ENCODE measurements around the gene PCDH9.

Gene PCDH9

DNA sequence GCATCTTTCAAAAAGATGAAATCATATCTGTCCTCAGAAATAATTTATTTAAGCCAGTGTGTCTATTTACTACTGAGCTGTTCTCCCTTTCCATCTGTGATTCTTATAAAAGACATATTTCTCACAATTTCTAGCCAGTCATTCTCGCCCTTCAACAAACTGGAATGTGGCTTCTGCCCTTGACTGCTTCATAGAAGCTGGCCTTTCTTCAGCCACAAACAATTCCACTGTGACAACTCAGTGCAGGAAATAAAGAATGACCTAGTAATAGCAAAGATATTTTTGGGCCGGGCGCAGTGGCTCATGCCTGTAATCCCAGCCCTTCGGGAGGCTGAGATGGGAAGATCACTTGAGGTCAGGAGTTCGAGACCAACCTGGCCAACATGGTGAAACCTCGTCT is 655.5 kb downstream of the PCDH9 start:
- Histone ChIP-seq H2AK5ac (ENCODE audit: low read length, severe bottlenecking) (no peak overlapping the region), H4K91ac (ENCODE audit: low read length) (no peak overlapping the region), H2BK5ac (ENCODE audit: low read depth, low read length, poor library complexity, severe bottlenecking) (no peak overlapping the region), H3K79me1 (replicated peaks; ENCODE audit: low read length, poor library complexity, severe bottlenecking) (no peaks in the 10 kb centered on the region), H3K4ac (ENCODE audit: low read depth in 1 of 2, low read length in 2 of 2) (no peak overlapping the region), H2BK15ac (ENCODE audit: low read depth, poor library complexity, severe bottlenecking) (no peak overlapping the region), H4K8ac (ENCODE audit: low read length) (no peak overlapping the region), H3K9me3 (ENCODE audit: control insufficient read depth, low read length) (no peaks in the 10 kb centered on the region), H2BK12ac (ENCODE audit: low read length in 2 of 2) (no peak overlapping the region), H2AFZ (ENCODE audit: low read depth, low read length) (no peak overlapping the region), H3K18ac (ENCODE audit: low read depth in 1 of 2, low read length in 2 of 2) (no peak overlapping the region), H3K4me1 (ENCODE audit: control insufficient read depth, insufficient read depth, low read depth, low read length) (no peaks in the 10 kb centered on the region), H3K27ac (ENCODE audit: low read length, poor library complexity, severe bottlenecking) (no peak overlapping the region), H3K4me3 (ENCODE audit: insufficient read depth in 1 of 2, low read depth in 1 of 2, low read length in 2 of 2) (no peak overlapping the region), H2BK120ac (ENCODE audit: low read depth, low read length) (no peak overlapping the region), H3K23ac (ENCODE audit: low read length in 2 of 2) (no peak overlapping the region), H3K27me3 (ENCODE audit: control insufficient read depth in 1 of 2, insufficient read depth in 1 of 2, low read length in 2 of 2) (no peaks in the 10 kb centered on the region), H3K36me3 (ENCODE audit: control insufficient read depth in 1 of 2, insufficient read depth in 2 of 2, low read depth in 1 of 2, low read length in 2 of 2) (no peaks in the 10 kb centered on the region), H3K9ac (ENCODE audit: low read length) (no peak overlapping the region), H3K14ac (ENCODE audit: low read length in 2 of 2) (no peak overlapping the region), H3K4me2 (ENCODE audit: low read length, poor library complexity, severe bottlenecking) (no peak overlapping the region)
- WGBS: 92% methylated on average over 6 of the region's 6 CpGs
- DNase-seq: no peak

DNA sequence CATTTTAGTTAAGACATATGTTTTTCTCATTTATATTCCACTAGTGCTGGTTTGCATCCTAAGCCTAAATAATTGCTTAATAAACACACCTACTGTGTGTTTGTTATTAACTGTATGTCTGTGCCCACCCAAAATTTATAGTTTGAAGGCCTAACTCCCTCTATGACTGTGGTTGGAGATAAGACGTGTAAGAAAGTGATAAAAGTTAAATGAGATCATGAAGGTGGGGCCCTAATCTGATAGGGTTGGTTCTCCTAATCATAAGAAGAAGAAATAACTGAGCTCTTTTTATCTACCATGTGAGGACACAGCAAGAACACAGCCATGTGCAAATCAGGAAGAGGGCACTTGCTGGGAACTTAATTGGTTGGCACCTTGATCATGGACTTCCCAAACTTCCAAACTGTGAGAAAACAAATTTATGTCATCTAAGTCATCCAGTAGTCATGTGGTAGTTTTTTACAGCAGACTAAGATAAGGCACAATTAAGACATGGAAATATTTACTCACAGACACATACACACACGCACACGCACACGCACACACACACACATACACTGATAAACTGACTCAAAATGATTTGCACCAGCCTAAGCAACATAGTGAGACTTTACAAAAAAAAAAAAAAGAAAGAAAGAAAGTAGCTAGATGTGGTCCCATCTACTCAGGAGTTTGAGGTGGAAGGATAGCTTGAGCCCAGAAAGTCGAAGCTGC is 662.1 kb downstream of the PCDH9 start:
- Histone ChIP-seq H3K27me3 (ENCODE audit: control insufficient read depth in 1 of 2, insufficient read depth in 1 of 2, low read length in 2 of 2) (no peaks in the 10 kb centered on the region), H3K4me3 (ENCODE audit: insufficient read depth in 1 of 2, low read depth in 1 of 2, low read length in 2 of 2) (no peak overlapping the region), H4K91ac (ENCODE audit: low read length) (no peak overlapping the region), H3K36me3 (ENCODE audit: control insufficient read depth in 1 of 2, insufficient read depth in 2 of 2, low read depth in 1 of 2, low read length in 2 of 2) (no peaks in the 10 kb centered on the region), H3K18ac (ENCODE audit: low read depth in 1 of 2, low read length in 2 of 2) (no peak overlapping the region), H2AK5ac (ENCODE audit: low read length, severe bottlenecking) (no peak overlapping the region), H3K4me1 (ENCODE audit: control insufficient read depth, insufficient read depth, low read depth, low read length) (no peaks in the 10 kb centered on the region), H3K9ac (ENCODE audit: low read length) (no peak overlapping the region), H2BK12ac (ENCODE audit: low read length in 2 of 2) (no peak overlapping the region), H3K14ac (ENCODE audit: low read length in 2 of 2) (no peak overlapping the region), H2BK15ac (ENCODE audit: low read depth, poor library complexity, severe bottlenecking) (no peak overlapping the region), H3K9me3 (ENCODE audit: control insufficient read depth, low read length) (no peaks in the 10 kb centered on the region), H2BK120ac (ENCODE audit: low read depth, low read length) (no peak overlapping the region), H4K8ac (ENCODE audit: low read length) (no peak overlapping the region), H2AFZ (ENCODE audit: low read depth, low read length) (no peak overlapping the region), H2BK5ac (ENCODE audit: low read depth, low read length, poor library complexity, severe bottlenecking) (no peak overlapping the region), H3K79me1 (replicated peaks; ENCODE audit: low read length, poor library complexity, severe bottlenecking) (no peaks in the 10 kb centered on the region), H3K4ac (ENCODE audit: low read depth in 1 of 2, low read length in 2 of 2) (no peak overlapping the region), H3K23ac (ENCODE audit: low read length in 2 of 2) (no peak overlapping the region), H3K27ac (ENCODE audit: low read length, poor library complexity, severe bottlenecking) (no peak overlapping the region), H3K4me2 (ENCODE audit: low read length, poor library complexity, severe bottlenecking) (no peak overlapping the region)
- 80% methylated on average over 2 of the region's 5 CpGs for WGBS
- DNase-seq: no peak

DNA sequence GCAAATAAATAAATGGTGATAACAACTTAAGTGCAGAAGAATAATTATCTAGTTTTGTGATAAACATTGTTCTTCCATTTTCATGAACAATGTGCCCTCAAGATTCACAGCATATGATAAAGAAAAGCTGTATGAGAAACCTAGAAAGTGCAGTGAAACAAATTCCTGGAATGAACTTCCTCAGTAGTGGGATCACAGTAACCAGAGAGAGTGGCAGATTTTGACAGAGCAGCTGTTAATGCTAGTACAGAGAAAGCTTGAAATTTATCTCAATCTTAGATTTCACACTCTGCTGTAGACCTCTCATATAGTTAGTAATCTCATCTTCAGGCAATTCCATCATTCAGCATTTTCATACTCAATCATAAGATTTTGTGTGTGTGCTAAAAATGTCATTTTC is 664.9 kb downstream of the PCDH9 start:
- H2BK5ac ChIP-seq (ENCODE audit: low read depth, low read length, poor library complexity, severe bottlenecking): no peak overlapping the region
- no peak overlapping the region for H3K4me2 ChIP-seq (ENCODE audit: low read length, poor library complexity, severe bottlenecking)
- no peak overlapping the region for H2AK5ac ChIP-seq (ENCODE audit: low read length, severe bottlenecking)
- H2AFZ ChIP-seq (ENCODE audit: low read depth, low read length): no peak overlapping the region
- no peak overlapping the region for H3K23ac ChIP-seq (ENCODE audit: low read length in 2 of 2)
- H3K4ac ChIP-seq (ENCODE audit: low read depth in 1 of 2, low read length in 2 of 2): no peak overlapping the region
- no peak overlapping the region for H4K91ac ChIP-seq (ENCODE audit: low read length)
- no peak overlapping the region for H4K8ac ChIP-seq (ENCODE audit: low read length)
- H3K18ac ChIP-seq (ENCODE audit: low read depth in 1 of 2, low read length in 2 of 2): no peak overlapping the region
- H3K9ac ChIP-seq (ENCODE audit: low read length): no peak overlapping the region
- no peak overlapping the region for H3K4me3 ChIP-seq (ENCODE audit: insufficient read depth in 1 of 2, low read depth in 1 of 2, low read length in 2 of 2)
- H3K36me3 ChIP-seq (ENCODE audit: control insufficient read depth in 1 of 2, insufficient read depth in 2 of 2, low read depth in 1 of 2, low read length in 2 of 2): no peaks in the 10 kb centered on the region
- H2BK12ac ChIP-seq (ENCODE audit: low read length in 2 of 2): no peak overlapping the region
- no peaks in the 10 kb centered on the region for H3K4me1 ChIP-seq (ENCODE audit: control insufficient read depth, insufficient read depth, low read depth, low read length)
- H2BK15ac ChIP-seq (ENCODE audit: low read depth, poor library complexity, severe bottlenecking): no peak overlapping the region
- H3K27me3 ChIP-seq (ENCODE audit: control insufficient read depth in 1 of 2, insufficient read depth in 1 of 2, low read length in 2 of 2): no peaks in the 10 kb centered on the region
- no peak overlapping the region for H2BK120ac ChIP-seq (ENCODE audit: low read depth, low read length)
- no peaks in the 10 kb centered on the region for H3K79me1 ChIP-seq (replicated peaks; ENCODE audit: low read length, poor library complexity, severe bottlenecking)
- H3K27ac ChIP-seq (ENCODE audit: low read length, poor library complexity, severe bottlenecking): no peak overlapping the region
- DNase-seq: no peak
- H3K14ac ChIP-seq (ENCODE audit: low read length in 2 of 2): no peak overlapping the region
- H3K9me3 ChIP-seq (ENCODE audit: control insufficient read depth, low read length): no peaks in the 10 kb centered on the region

DNA sequence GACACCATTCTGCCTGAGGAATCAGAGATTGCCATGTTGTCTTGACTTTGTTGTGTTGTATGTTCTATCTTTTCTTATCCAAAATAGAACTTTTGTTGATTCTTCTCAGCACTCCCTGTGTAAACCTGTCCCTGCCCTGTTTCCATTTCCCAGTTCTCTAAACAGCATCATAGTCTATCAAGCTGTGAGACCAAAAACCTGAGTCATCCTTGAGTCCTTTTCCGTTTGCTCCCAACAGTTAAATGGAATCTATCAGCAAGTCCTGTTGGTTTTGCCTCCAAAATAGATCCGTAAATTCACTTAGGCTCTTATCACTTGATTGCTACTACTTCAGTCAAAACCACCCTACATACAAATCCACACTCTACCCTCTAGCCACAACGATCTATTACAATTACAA is 667.1 kb downstream of the PCDH9 start:
- no peak for DNase-seq
- Histone ChIP-seq H3K4me3 (ENCODE audit: insufficient read depth in 1 of 2, low read depth in 1 of 2, low read length in 2 of 2) (no peak overlapping the region), H3K9ac (ENCODE audit: low read length) (no peak overlapping the region), H3K23ac (ENCODE audit: low read length in 2 of 2) (no peak overlapping the region), H2AFZ (ENCODE audit: low read depth, low read length) (no peak overlapping the region), H3K4ac (ENCODE audit: low read depth in 1 of 2, low read length in 2 of 2) (no peak overlapping the region), H3K79me1 (replicated peaks; ENCODE audit: low read length, poor library complexity, severe bottlenecking) (no peaks in the 10 kb centered on the region), H4K8ac (ENCODE audit: low read length) (no peak overlapping the region), H3K27ac (ENCODE audit: low read length, poor library complexity, severe bottlenecking) (no peak overlapping the region), H2AK5ac (ENCODE audit: low read length, severe bottlenecking) (no peak overlapping the region), H3K4me1 (ENCODE audit: control insufficient read depth, insufficient read depth, low read depth, low read length) (no peaks in the 10 kb centered on the region), H2BK5ac (ENCODE audit: low read depth, low read length, poor library complexity, severe bottlenecking) (no peak overlapping the region), H2BK12ac (ENCODE audit: low read length in 2 of 2) (no peak overlapping the region), H3K9me3 (ENCODE audit: control insufficient read depth, low read length) (no peaks in the 10 kb centered on the region), H3K14ac (ENCODE audit: low read length in 2 of 2) (no peak overlapping the region), H3K27me3 (ENCODE audit: control insufficient read depth in 1 of 2, insufficient read depth in 1 of 2, low read length in 2 of 2) (no peaks in the 10 kb centered on the region), H3K18ac (ENCODE audit: low read depth in 1 of 2, low read length in 2 of 2) (no peak overlapping the region), H3K4me2 (ENCODE audit: low read length, poor library complexity, severe bottlenecking) (no peak overlapping the region), H2BK15ac (ENCODE audit: low read depth, poor library complexity, severe bottlenecking) (no peak overlapping the region), H2BK120ac (ENCODE audit: low read depth, low read length) (no peak overlapping the region), H4K91ac (ENCODE audit: low read length) (no peak overlapping the region), H3K36me3 (ENCODE audit: control insufficient read depth in 1 of 2, insufficient read depth in 2 of 2, low read depth in 1 of 2, low read length in 2 of 2) (no peaks in the 10 kb centered on the region)
- WGBS: 79% methylated on average over 3 of the region's 3 CpGs
